ENCODE measurements around the gene AGAP1. TPM values are rescaled to one million over a fixed set of nuclear protein-coding genes. Genes with fewer than 3 reads are reported as not detected.

Gene AGAP1
- total RNA-seq, 3 donors from 2014 or later (not counting 1 experiment from before 2014, with no cell fraction given), result 42.0 to 56.4 (median 45.7) TPM

GRCh38 chr2:235900631-235901030 is 406.8 kb downstream of the AGAP1 start:
- WGBS (ENCODE audit: insufficient coverage), result 80% methylated on average over 1 of the region's 1 CpG
- Histone ChIP-seq H3K36me3 (ENCODE audit: control insufficient read depth, insufficient read depth, low read length) (no peaks in the 10 kb centered on the region), H3K4me3 (ENCODE audit: low read length) (no peak overlapping the region), H3K27me3 (ENCODE audit: control insufficient read depth, insufficient read depth, low read length) (no peaks in the 10 kb centered on the region), H3K9me3 (ENCODE audit: control insufficient read depth, insufficient read depth, low read length) (no peaks in the 10 kb centered on the region), H3K4me1 (ENCODE audit: control insufficient read depth, insufficient read depth, low read length) (no peaks in the 10 kb centered on the region), H3K27ac (ENCODE audit: low read length) (no peak overlapping the region)
- no peak overlapping the region for H3K27ac Mint-ChIP-seq
- no peaks in the 10 kb centered on the region for H3K9me3 Mint-ChIP-seq
- no peak for ATAC-seq
- H3K4me3 Mint-ChIP-seq, result no peak overlapping the region
- H3K36me3 Mint-ChIP-seq, result no peaks in the 10 kb centered on the region
- intact Hi-C loops (cut with micrococcal nuclease), result no loop called here
- peaks cover 0 to 6% of the 10 kb centered on the region in 2 donors for H3K27me3 Mint-ChIP-seq (ENCODE audit: low read depth in 2 of 2)
- no peaks in the 10 kb centered on the region for H3K4me1 Mint-ChIP-seq
- no peak for TF ChIP-seq CTCF (IDR thresholded peaks at IDR 0.05)
- DNase-seq, result no peak

GRCh38 chr2:235901243-235901642 is 407.4 kb downstream of the AGAP1 start:
- no peaks in the 10 kb centered on the region for H3K4me1 Mint-ChIP-seq

GRCh38 chr2:235903782-235904584 is 410.1 kb downstream of the AGAP1 start:
- Mint-ChIP-seq H3K4me3 (no peak overlapping the region), H3K36me3 (no peaks in the 10 kb centered on the region), H3K9me3 (no peaks in the 10 kb centered on the region), H3K4me1 (no peaks in the 10 kb centered on the region), H3K27me3 (ENCODE audit: low read depth in 2 of 2) (peaks cover 0 to 6% of the 10 kb centered on the region in 2 donors), H3K27ac (no peak overlapping the region)
- H3K9me3 ChIP-seq (ENCODE audit: control insufficient read depth, insufficient read depth, low read length), result no peaks in the 10 kb centered on the region
- intact Hi-C loops (cut with micrococcal nuclease), result no loop called here
- DNase-seq, result no peak
- 78% methylated on average over 20 of the region's 21 CpGs for WGBS (ENCODE audit: insufficient coverage)
- ATAC-seq, result no peak
- no peaks in the 10 kb centered on the region for H3K4me1 ChIP-seq (ENCODE audit: control insufficient read depth, insufficient read depth, low read length)
- H3K27me3 ChIP-seq (ENCODE audit: control insufficient read depth, insufficient read depth, low read length), result no peaks in the 10 kb centered on the region
- TF ChIP-seq CTCF (IDR thresholded peaks at IDR 0.05), result no peak
- no peak overlapping the region for H3K4me3 ChIP-seq (ENCODE audit: low read length)
- H3K36me3 ChIP-seq (ENCODE audit: control insufficient read depth, insufficient read depth, low read length), result no peaks in the 10 kb centered on the region
- no peak overlapping the region for H3K27ac ChIP-seq (ENCODE audit: low read length)

More at GRCh38 chr2:235901243-235901642, 407.4 kb downstream of the AGAP1 start:
- Histone ChIP-seq H3K27me3 (ENCODE audit: control insufficient read depth, insufficient read depth, low read length) (no peaks in the 10 kb centered on the region), H3K36me3 (ENCODE audit: control insufficient read depth, insufficient read depth, low read length) (no peaks in the 10 kb centered on the region), H3K4me3 (ENCODE audit: low read length) (no peak overlapping the region), H3K9me3 (ENCODE audit: control insufficient read depth, insufficient read depth, low read length) (no peaks in the 10 kb centered on the region), H3K4me1 (ENCODE audit: control insufficient read depth, insufficient read depth, low read length) (no peaks in the 10 kb centered on the region), H3K27ac (ENCODE audit: low read length) (no peak overlapping the region)
- TF ChIP-seq CTCF (IDR thresholded peaks at IDR 0.05), result no peak
- H3K27me3 Mint-ChIP-seq (ENCODE audit: low read depth in 2 of 2), result peaks cover 0 to 6% of the 10 kb centered on the region in 2 donors
- no peaks in the 10 kb centered on the region for H3K36me3 Mint-ChIP-seq
- no peak overlapping the region for H3K4me3 Mint-ChIP-seq
- 100% methylated on average over 1 of the region's 1 CpG for whole genome bisulfite sequencing (ENCODE audit: insufficient coverage)
- ATAC-seq (no peak), DNase-seq (no peak)
- intact Hi-C loops (cut with micrococcal nuclease), result no loop called here
- H3K9me3 Mint-ChIP-seq, result no peaks in the 10 kb centered on the region
- no peak overlapping the region for H3K27ac Mint-ChIP-seq

GRCh38 chr2:235904585-235904931 is 410.7 kb downstream of the AGAP1 start:
- Mint-ChIP-seq H3K4me1 (no peaks in the 10 kb centered on the region), H3K36me3 (no peaks in the 10 kb centered on the region), H3K9me3 (no peaks in the 10 kb centered on the region), H3K27me3 (ENCODE audit: low read depth in 2 of 2) (peaks cover 0 to 6% of the 10 kb centered on the region in 2 donors), H3K4me3 (no peak overlapping the region), H3K27ac (no peak overlapping the region)
- no peak for TF ChIP-seq CTCF (IDR thresholded peaks at IDR 0.05)
- no peaks in the 10 kb centered on the region for H3K36me3 ChIP-seq (ENCODE audit: control insufficient read depth, insufficient read depth, low read length)
- intact Hi-C loops (cut with micrococcal nuclease), result no loop called here
- DNase-seq (no peak), ATAC-seq (no peak)
- no peaks in the 10 kb centered on the region for H3K4me1 ChIP-seq (ENCODE audit: control insufficient read depth, insufficient read depth, low read length)
- H3K9me3 ChIP-seq (ENCODE audit: control insufficient read depth, insufficient read depth, low read length), result no peaks in the 10 kb centered on the region
- H3K27me3 ChIP-seq (ENCODE audit: control insufficient read depth, insufficient read depth, low read length), result no peaks in the 10 kb centered on the region
- 37% methylated on average over 6 of the region's 6 CpGs for WGBS (ENCODE audit: insufficient coverage)
- H3K4me3 ChIP-seq (ENCODE audit: low read length), result no peak overlapping the region
- H3K27ac ChIP-seq (ENCODE audit: low read length), result no peak overlapping the region

Measured in natural killer cell (primary cell).